Mesothelial cell of epicardium (in vitro differentiated cells): ENCODE results near the gene HDAC9. TPM values are rescaled to one million over a fixed set of nuclear protein-coding genes. Genes with fewer than 3 reads are reported as not detected.

Source experiments
- DNase-seq, 2 experiments: peaks; one replicate each; pipeline ENCODE4 v3.0.0; 2021; ENCODE audit warnings: low spot score in 2 of 2; ENCODE audit not compliant: unreplicated experiment in 2 of 2
- H3K27ac Mint-ChIP-seq: 2 replicates; pipeline ENCODE4 v1.8.0; 2021; ENCODE audit warnings: mixed read lengths
- H3K27me3 Mint-ChIP-seq: 2 replicates; pipeline ENCODE4 v1.8.0; 2021; ENCODE audit warnings: low read depth, mixed read lengths
- H3K36me3 Mint-ChIP-seq: 2 replicates; pipeline ENCODE4 v1.8.0; 2021; ENCODE audit warnings: mixed read lengths
- H3K4me1 Mint-ChIP-seq: 2 replicates; pipeline ENCODE4 v1.8.0; 2021; ENCODE audit warnings: mixed read lengths
- H3K4me3 Mint-ChIP-seq: 2 replicates; pipeline ENCODE4 v1.8.0; 2021; ENCODE audit warnings: mild to moderate bottlenecking, moderate library complexity, mixed read lengths
- H3K9me3 Mint-ChIP-seq: 2 replicates; pipeline ENCODE4 v1.8.0; 2021; ENCODE audit warnings: mixed read lengths
- total RNA-seq: library from RNA; stranded (reverse); gene quantifications from 3 replicates; pipeline ENCODE4 v1.2.1, GENCODE V29; 2021
- TF ChIP-seq, protein P1 (sequence below): fragments of 200-600 bp; sonication (generic); IDR thresholded peaks from one replicate; pipeline ENCODE4 v1.5.0; 2021; ENCODE audit warnings: antibody characterized with exemption; ENCODE audit not compliant: unreplicated experiment

Gene HDAC9
- total RNA-seq, 1 donor from 2014 or later = 37.4 TPM

DNA sequence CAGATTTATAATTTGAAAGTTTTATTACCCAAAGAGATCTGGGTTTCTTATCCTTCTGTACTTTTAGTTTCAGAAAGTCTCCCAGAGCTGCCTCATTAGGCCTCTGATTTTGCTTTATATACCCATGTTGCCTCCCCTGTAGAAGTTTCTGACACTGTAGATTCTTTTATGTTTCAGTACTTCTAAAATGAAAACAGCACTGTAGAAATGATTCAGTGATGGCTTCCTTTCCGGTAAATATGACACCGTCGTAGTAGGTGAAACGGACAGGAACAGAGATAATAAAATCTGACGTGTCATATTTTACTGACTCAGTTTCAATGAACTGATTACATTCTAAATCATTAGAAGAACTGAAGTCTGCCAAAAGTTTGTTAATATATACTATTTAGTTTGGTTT lies 349.2 kb downstream of the HDAC9 start:
- DNase-seq = no peak
- Mint-ChIP-seq H3K27ac (peak overlapping the region; percentile 45), H3K9me3 (no peaks in the 10 kb centered on the region), H3K27me3 (no peaks in the 10 kb centered on the region), H3K36me3 (peaks cover 1% of the 10 kb centered on the region), H3K4me1 (peaks cover 31% of the 10 kb centered on the region), H3K4me3 (no peak overlapping the region)
- TF ChIP-seq, protein P1, sequence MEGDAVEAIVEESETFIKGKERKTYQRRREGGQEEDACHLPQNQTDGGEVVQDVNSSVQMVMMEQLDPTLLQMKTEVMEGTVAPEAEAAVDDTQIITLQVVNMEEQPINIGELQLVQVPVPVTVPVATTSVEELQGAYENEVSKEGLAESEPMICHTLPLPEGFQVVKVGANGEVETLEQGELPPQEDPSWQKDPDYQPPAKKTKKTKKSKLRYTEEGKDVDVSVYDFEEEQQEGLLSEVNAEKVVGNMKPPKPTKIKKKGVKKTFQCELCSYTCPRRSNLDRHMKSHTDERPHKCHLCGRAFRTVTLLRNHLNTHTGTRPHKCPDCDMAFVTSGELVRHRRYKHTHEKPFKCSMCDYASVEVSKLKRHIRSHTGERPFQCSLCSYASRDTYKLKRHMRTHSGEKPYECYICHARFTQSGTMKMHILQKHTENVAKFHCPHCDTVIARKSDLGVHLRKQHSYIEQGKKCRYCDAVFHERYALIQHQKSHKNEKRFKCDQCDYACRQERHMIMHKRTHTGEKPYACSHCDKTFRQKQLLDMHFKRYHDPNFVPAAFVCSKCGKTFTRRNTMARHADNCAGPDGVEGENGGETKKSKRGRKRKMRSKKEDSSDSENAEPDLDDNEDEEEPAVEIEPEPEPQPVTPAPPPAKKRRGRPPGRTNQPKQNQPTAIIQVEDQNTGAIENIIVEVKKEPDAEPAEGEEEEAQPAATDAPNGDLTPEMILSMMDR = no peak

DNA sequence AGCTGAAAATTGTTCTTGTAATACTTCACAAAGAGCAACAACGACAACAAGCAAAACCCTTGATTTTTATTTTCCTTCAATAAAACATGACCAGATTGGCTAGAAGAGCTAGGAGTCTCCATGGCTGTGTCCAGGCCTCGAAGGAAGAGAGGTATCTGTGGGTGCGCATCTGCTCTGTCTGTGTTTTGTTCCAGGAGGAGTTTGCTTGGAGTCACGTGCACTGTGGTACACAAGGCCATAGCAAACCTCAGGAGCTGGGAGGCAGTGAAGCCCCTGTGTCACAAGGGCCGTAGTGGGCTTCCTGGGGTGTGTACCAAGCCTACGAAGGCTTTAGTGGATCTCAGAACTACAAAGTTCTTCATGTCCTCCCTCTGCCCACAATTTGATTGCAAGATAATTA lies 350.2 kb downstream of the HDAC9 start:
- Mint-ChIP-seq H3K27ac (peak overlapping the region; percentile 77), H3K27me3 (no peaks in the 10 kb centered on the region), H3K9me3 (no peaks in the 10 kb centered on the region), H3K4me3 (no peak overlapping the region), H3K36me3 (peaks cover 1% of the 10 kb centered on the region), H3K4me1 (peaks cover 36% of the 10 kb centered on the region)
- no peak for DNase-seq
- TF ChIP-seq, protein P1 = no peak

DNA sequence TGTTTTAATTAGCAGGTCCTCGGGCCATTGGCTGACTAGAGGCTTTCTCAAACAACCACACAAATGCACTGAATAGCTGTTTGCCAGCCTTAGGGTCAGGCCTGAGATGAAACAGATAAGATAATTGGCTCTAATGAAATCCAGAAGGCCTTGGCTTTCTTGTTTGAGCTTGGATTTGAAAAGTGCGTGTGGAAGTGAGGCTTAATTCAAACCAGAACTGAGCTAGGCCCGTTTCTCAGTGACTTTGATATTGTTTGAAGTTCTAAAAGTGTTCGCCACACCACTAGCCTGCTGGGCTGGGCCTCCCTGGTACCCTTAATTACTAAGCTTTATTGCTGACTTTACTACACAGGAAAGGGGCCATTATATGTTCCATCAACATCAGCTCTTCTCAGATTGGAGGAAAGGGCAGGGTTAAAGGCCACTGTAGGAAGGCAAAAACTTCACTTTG lies 351.2 kb downstream of the HDAC9 start:
- H3K27me3 Mint-ChIP-seq = no peaks in the 10 kb centered on the region
- H3K4me1 Mint-ChIP-seq = peaks cover 36% of the 10 kb centered on the region
- no peak for DNase-seq
- peaks cover 7% of the 10 kb centered on the region for H3K9me3 Mint-ChIP-seq
- peaks cover 1% of the 10 kb centered on the region for H3K36me3 Mint-ChIP-seq
- peak overlapping the region; percentile 77 for H3K27ac Mint-ChIP-seq
- no peak overlapping the region for H3K4me3 Mint-ChIP-seq
- TF ChIP-seq, protein P1 = no peak

DNA sequence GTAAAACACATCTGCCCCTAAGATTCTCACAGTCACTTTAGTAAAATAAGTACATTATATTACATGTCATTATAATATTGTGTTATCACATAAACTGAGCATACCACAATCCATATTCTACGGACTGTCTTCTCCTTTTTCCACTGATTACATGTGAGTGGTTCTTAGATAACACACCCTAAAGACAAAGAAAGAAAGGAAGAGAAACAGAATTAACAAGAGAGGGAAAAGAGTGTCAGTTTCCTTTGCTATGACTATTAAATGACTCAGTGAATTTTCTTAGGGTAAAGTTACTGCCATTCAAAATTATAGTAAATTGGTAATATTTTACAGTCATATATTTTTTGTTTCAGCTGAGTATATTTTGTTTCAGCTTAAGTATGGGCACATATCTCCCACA lies 353.6 kb downstream of the HDAC9 start:
- Mint-ChIP-seq H3K4me1 (peaks cover 49% of the 10 kb centered on the region), H3K27me3 (no peaks in the 10 kb centered on the region), H3K36me3 (no peaks in the 10 kb centered on the region), H3K4me3 (no peak overlapping the region), H3K27ac (no peak overlapping the region), H3K9me3 (peaks cover 7% of the 10 kb centered on the region)
- TF ChIP-seq, protein P1 = no peak
- no peak for DNase-seq

DNA sequence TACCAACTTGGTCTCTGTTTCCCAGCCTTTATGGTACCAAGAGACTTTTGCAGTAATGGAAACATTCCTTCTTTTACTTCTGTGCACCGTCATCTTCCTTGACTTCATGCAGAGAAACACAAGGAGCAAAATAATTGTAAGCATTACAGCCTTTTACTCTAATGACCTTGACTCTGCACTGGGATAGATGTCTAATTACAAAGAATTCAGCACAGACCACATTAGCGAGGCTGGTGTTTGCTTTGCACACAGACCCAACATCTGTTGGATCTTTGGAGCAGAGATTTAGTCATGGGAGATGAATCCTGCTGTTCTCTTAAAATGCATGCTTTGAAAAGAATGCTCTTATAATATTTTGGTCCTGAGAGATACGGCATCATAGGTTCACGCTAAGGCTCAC lies 360.2 kb downstream of the HDAC9 start:
- Mint-ChIP-seq H3K27ac (no peak overlapping the region), H3K9me3 (peaks cover 7% of the 10 kb centered on the region), H3K36me3 (no peaks in the 10 kb centered on the region), H3K4me3 (no peak overlapping the region), H3K4me1 (peaks cover 21% of the 10 kb centered on the region), H3K27me3 (no peaks in the 10 kb centered on the region)
- TF ChIP-seq, protein P1 = no peak
- DNase-seq = no peak

DNA sequence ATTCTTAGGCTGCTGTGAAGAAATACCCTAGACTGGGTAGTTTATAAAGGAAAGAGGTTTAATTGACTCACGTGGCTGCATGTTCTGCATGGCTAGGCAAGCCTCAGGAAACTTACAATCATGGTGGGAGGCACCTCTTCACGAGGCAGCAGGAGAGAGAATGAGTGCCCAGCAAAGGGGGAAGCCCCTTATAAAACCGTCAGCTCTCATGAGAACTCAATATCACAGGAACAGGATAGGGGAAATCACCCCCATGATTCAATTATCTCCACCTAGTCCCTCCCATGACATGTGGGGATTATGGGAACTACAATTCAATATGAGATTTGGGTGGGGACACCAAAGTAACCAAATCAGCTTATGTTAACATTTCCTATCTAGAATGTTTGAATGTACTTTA lies 362.7 kb downstream of the HDAC9 start:
- Mint-ChIP-seq H3K9me3 (no peaks in the 10 kb centered on the region), H3K4me3 (no peak overlapping the region), H3K27me3 (no peaks in the 10 kb centered on the region), H3K36me3 (no peaks in the 10 kb centered on the region), H3K27ac (no peak overlapping the region), H3K4me1 (peaks cover 9% of the 10 kb centered on the region)
- TF ChIP-seq, protein P1 = no peak
- DNase-seq = no peak
